AG04449 (cell line): ENCODE data around the gene ADGRF5.
"Not testable (repeated sequence)": the region's sequence is repeated elsewhere in the genome, so short reads cannot be mapped to it uniquely, and the experiment has no call there.

Source experiments
- CTCF ChIA-PET: fragments of 350-600 bp; formaldehyde crosslinking; extraction: SDS; loops from one replicate; lab custom pipeline; 2021; ENCODE audit warnings: antibody characterized with exemption; lab: Yijun Ruan, JAX
- POLR2A ChIA-PET: fragments of 400-600, 350-600 bp; formaldehyde crosslinking; extraction: SDS; loops from one replicate; lab custom pipeline; 2020; ENCODE audit warnings: antibody characterized with exemption, inconsistent platforms; lab: Yijun Ruan, JAX
- DNase-seq: peaks from one replicate; pipeline ENCODE4 v3.0.0-alpha.2; 2010; ENCODE audit warnings: low read depth, low spot score
- H3K4me3 ChIP-seq: 2 replicates; pipeline ENCODE4 v1.5.1; 2011; ENCODE audit warnings: low read depth, mild to moderate bottlenecking, control low read depth, low read length
- TF ChIP-seq, protein P1 (sequence below): IDR thresholded peaks from one replicate; pipeline ENCODE4 v1.5.1; 2011; ENCODE audit warnings: mild to moderate bottlenecking, moderate library complexity, low read length, control low read depth, inconsistent platforms; ENCODE audit not compliant: insufficient read depth; ENCODE audit errors: missing control alignments

The ADGRF5 gene

DNA sequence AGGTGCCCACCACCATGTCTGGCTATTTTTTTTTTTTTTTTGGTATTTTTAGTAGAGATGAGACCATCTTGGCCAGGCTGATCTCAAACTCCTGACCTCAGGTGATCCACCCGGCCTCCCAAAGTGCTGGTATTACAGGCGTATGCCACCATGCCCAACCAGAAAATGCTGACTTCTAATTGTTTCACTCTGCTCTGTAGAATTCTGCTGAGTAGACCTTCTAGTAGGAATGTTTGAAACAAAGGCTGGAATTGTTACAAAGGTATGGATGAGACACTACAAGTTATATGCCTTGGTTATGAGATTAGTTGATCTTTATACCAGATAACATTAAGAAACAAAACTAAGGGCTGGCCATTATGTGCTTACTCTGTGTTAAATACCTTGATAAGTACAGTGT, 83.7 kb downstream of the ADGRF5 start:
- ChIA-PET POLR2A (no interaction called here), CTCF (no interaction called here)
- no peak overlapping the region for H3K4me3 ChIP-seq
- DNase-seq, result no peak
- TF ChIP-seq, protein P1, sequence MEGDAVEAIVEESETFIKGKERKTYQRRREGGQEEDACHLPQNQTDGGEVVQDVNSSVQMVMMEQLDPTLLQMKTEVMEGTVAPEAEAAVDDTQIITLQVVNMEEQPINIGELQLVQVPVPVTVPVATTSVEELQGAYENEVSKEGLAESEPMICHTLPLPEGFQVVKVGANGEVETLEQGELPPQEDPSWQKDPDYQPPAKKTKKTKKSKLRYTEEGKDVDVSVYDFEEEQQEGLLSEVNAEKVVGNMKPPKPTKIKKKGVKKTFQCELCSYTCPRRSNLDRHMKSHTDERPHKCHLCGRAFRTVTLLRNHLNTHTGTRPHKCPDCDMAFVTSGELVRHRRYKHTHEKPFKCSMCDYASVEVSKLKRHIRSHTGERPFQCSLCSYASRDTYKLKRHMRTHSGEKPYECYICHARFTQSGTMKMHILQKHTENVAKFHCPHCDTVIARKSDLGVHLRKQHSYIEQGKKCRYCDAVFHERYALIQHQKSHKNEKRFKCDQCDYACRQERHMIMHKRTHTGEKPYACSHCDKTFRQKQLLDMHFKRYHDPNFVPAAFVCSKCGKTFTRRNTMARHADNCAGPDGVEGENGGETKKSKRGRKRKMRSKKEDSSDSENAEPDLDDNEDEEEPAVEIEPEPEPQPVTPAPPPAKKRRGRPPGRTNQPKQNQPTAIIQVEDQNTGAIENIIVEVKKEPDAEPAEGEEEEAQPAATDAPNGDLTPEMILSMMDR, result no peak

DNA sequence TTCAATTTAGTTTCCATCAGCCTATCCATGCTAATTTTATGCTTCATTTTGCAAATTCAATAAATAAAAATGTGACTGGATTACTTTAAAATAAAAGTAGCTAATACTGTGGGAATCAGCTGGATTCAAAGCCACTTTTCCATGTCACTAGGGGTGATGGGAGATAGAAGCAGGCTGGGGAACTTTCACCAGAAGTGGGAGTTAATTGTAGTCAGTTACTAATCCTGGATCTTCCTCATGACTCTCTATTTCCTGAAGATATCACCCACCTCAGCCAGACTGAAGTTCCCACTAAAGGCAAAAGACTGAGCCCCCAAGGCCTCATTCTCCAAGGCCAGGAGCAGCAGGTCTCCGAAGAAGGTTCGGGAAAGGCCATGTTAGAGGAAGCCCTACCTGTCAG, 86.7 kb downstream of the ADGRF5 start:
- DNase-seq, H3K4me3 ChIP-seq, CTCF ChIA-PET, POLR2A ChIA-PET: not testable (repeated sequence)

DNA sequence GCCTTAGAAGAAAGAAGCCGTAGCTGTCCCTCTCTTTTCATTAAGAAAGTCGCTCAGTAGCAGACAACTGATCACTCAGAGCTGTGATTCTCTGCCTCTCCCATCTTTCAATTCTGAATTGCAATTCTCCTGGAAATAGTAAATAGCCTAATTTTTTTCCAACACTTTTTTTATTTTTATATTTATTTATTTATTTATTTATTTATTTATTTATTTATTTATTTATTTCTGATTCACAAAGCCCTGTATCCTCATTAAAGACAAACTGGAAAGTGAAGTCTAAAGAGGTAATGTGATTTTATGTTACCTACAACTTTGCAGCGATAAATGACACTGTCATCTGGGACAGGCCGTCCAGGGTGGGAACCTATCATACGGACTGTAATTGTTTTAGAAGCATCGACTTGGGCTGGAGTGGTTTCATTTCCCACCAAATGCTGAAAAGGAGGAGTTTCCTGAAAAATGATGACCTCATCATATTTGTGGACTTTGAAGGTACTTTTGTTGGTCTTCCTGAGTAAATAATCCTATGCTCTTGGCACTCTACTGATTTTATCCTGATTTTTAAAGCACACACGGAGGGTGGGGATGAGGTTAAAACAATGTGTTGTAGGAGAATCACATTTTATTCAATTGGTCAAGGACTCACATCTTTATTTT, 87.4 kb downstream of the ADGRF5 start:
- H3K4me3 ChIP-seq, DNase-seq, POLR2A ChIA-PET, CTCF ChIA-PET: not testable (repeated sequence)

DNA sequence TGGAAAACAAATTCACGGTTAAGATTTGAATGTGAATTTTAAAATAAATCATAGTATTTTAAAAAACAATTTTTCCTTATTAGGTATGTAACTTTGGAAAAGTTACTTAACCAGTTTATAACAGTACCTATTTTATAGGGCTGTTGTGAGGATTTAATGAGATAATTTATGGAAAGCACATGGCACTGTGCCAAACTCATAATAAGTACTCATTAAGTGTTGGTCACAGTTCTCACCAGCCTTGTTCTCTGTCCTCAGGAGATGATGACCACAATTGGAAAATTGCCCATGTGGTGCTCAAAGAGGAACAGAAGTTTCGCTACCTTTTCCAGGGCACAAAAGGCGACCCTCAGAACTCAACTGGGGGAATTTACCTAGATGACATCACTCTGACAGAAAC, 88.9 kb downstream of the ADGRF5 start:
- ChIA-PET POLR2A (no interaction called here), CTCF (no interaction called here)
- no peak for DNase-seq
- no peak overlapping the region for H3K4me3 ChIP-seq
- TF ChIP-seq, protein P1, result no peak

DNA sequence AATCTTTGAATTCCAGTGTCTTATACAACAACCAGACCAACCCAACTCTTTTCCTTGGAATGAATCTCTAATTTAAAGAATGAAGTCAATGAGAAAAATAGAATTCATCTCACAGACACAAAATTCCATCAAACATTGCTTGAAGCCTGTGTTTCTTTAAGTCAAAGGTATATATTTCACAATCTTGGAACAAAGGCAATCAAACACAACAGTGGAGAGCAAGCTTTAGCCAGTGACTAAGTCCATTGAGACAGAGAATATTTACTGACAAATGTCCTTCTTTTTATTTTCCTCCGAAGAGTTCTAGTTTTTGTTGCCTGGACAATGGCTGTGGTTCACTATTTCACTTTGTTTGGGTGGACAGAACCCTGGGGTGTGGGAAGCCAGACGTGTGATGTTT, 92.8 kb downstream of the ADGRF5 start:
- CTCF ChIA-PET, result no interaction called here
- TF ChIP-seq, protein P1, result no peak
- no peak for DNase-seq
- POLR2A ChIA-PET, result no interaction called here
- H3K4me3 ChIP-seq, result no peak overlapping the region

DNA sequence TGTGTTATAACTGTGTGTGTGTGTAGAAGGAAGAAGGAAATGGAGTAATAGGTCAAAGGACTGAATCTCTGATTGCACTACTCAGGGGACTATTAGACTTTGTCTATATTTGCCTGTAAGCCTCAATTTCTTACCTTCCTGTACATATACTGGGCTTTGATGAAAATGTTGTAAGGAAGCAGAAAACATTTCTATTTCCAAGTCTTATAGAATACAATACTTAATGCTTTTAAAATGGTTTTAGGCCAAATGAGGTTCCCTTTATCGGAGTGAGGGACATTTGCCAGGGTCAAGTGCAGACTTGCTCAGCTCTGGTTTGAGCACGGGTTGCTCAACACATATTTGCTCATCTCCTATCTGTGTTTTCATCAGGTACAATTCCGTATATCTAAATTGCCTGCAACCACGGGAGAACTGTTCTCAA, 100.3 kb downstream of the ADGRF5 start:
- TF ChIP-seq, protein P1, result no peak
- H3K4me3 ChIP-seq, result no peak overlapping the region
- DNase-seq, result no peak
- ChIA-PET POLR2A (no interaction called here), CTCF (interaction anchor here (2.0 kb wide), 1 partner anchor 27 kb away, joined by 5 read pairs; no protein-coding TSS in a partner anchor)

DNA sequence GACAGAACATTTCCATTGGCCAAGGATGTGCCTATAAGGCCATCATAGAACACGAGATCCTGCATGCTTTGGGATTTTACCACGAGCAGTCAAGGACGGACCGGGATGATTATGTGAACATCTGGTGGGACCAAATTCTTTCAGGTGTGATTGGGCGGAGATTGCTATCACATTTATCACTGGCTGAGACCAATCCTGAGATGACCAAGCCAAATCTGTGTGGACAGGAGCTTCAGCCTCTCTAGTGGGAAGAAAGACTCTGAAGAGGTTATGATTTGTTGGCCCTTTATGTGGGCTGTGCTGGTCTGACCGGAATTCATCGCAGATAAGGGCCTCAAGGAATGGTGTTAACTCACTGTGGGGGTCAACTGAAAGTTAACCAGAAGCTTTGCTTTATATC, 102.2 kb downstream of the ADGRF5 start:
- ChIA-PET CTCF (interaction anchor here (0.8 kb wide), 1 partner anchor 34 kb away, joined by 3 read pairs; no protein-coding TSS in a partner anchor), POLR2A (no interaction called here)
- no peak for DNase-seq
- TF ChIP-seq, protein P1, result no peak
- no peak overlapping the region for H3K4me3 ChIP-seq
